GM23248 (cell line): ENCODE data around the gene PSME1.

Source experiments
- EZH2 ChIP-seq: fragments of 200-600 bp; sonication (generic); IDR thresholded peaks from 2 replicates; pipeline ENCODE4 v1.6.1; 2018; ENCODE audit warnings: antibody characterized with exemption, mild to moderate bottlenecking; ENCODE audit not compliant: insufficient read depth, poor library complexity, severe bottlenecking
- EZH2phosphoT487 ChIP-seq: fragments of 200-600 bp; sonication (generic); IDR thresholded peaks from 2 replicates; pipeline ENCODE4 v1.6.1; 2018; ENCODE audit warnings: antibody characterized with exemption, moderate library complexity, mild to moderate bottlenecking, low read depth; ENCODE audit not compliant: insufficient read depth

- TF ChIP-seq EZH2 (no peak), EZH2phosphoT487 (no peak)
These were observed 35.6 kb upstream of the PSME1 start for GRCh38 chr14:24100197-24100981.
